BLaER1 treated with 17β-estradiol and CSF1 and Interleukin-3, amounts not matched to agents 10 nM and 100 nM (cell line): ENCODE results near the gene KLK4.

Source experiments
- H3K27ac ChIP-seq, 11 experiments: shearing (Covaris generic); formaldehyde crosslinking; 2 replicates each; pipeline ENCODE4 v1.8.1; 2022
- H3K27me3 ChIP-seq, 11 experiments: shearing (Covaris generic); formaldehyde crosslinking; 2 replicates each; pipeline ENCODE4 v1.8.1; 2022
- H3K36me3 ChIP-seq, 11 experiments: shearing (Covaris generic); formaldehyde crosslinking; 2 replicates each; pipeline ENCODE4 v1.8.1; 2022
- H3K4me1 ChIP-seq, 10 experiments: shearing (Covaris generic); formaldehyde crosslinking; 2 replicates each; pipeline ENCODE4 v1.8.1; 2022
- H3K4me2 ChIP-seq, 11 experiments: shearing (Covaris generic); formaldehyde crosslinking; 2 replicates each; pipeline ENCODE4 v1.8.1; 2022
- H3K4me3 ChIP-seq, 10 experiments: shearing (Covaris generic); formaldehyde crosslinking; 2 replicates each; pipeline ENCODE4 v1.8.1; 2022
- H3K9ac ChIP-seq, 11 experiments: shearing (Covaris generic); formaldehyde crosslinking; 2 replicates each; pipeline ENCODE4 v1.8.1; 2022
- H3K9me3 ChIP-seq, 11 experiments: shearing (Covaris generic); formaldehyde crosslinking; replicated peaks in 1 of 11; 2 replicates each; pipeline ENCODE4 v1.8.1; 2022
- H4K20me1 ChIP-seq, 11 experiments: shearing (Covaris generic); formaldehyde crosslinking; 2 replicates each; pipeline ENCODE4 v1.8.1; 2022
- Cebpa-rat ChIP-seq, 11 experiments: shearing (Covaris generic); IDR thresholded peaks; 2 replicates each; pipeline ENCODE4 v1.8.1; 2022

Gene KLK4

GRCh38 chr19:50939596-50939995 lies 28.4 kb upstream of the KLK4 start:
- Histone ChIP-seq H3K4me2 (no peak overlapping the region), H4K20me1 (no peaks in the 10 kb centered on the region), H3K27me3 (no peaks in the 10 kb centered on the region), H3K4me1 (no peaks in the 10 kb centered on the region), H3K4me3 (no peak overlapping the region), H3K36me3 (no peaks in the 10 kb centered on the region), H3K9ac (no peak overlapping the region), H3K9me3 (peaks cover 0 to 18% (median 6%) of the 10 kb centered on the region in 11 experiments; a peak in 11 of 22 replicates), H3K27ac (no peak overlapping the region)
- no peak for TF ChIP-seq Cebpa-rat (IDR thresholded peaks at IDR 0.05)

- Histone ChIP-seq H3K27me3 (no peaks in the 10 kb centered on the region), H3K4me3 (no peak overlapping the region), H3K9me3 (no peaks in the 10 kb centered on the region), H3K9ac (no peak overlapping the region), H3K4me2 (peak overlapping the region in 3 of 11 experiments; percentile 10 to 30 (median 23); a peak in 2 of 22 replicates), H3K36me3 (no peaks in the 10 kb centered on the region), H4K20me1 (no peaks in the 10 kb centered on the region), H3K4me1 (peaks cover 0 to 7% (median 0%) of the 10 kb centered on the region in 10 experiments; a peak in 4 of 20 replicates), H3K27ac (no peak overlapping the region; a peak in 1 of 22 replicates)
- TF ChIP-seq Cebpa-rat (IDR thresholded peaks at IDR 0.05): no peak
Observed at GRCh38 chr19:50933640-50934039, 22.4 kb upstream of the KLK4 start.

- Histone ChIP-seq H4K20me1 (no peaks in the 10 kb centered on the region), H3K4me3 (no peak overlapping the region), H3K27me3 (no peaks in the 10 kb centered on the region), H3K27ac (no peak overlapping the region), H3K4me1 (peaks cover 0 to 7% (median 0%) of the 10 kb centered on the region in 10 experiments; a peak in 4 of 20 replicates), H3K4me2 (no peak overlapping the region), H3K36me3 (no peaks in the 10 kb centered on the region), H3K9ac (no peak overlapping the region), H3K9me3 (no peaks in the 10 kb centered on the region)
- TF ChIP-seq Cebpa-rat (IDR thresholded peaks at IDR 0.05): no peak
Observed at GRCh38 chr19:50932690-50933083, 21.5 kb upstream of the KLK4 start.

- no peak overlapping the region for H3K4me3 ChIP-seq
- no peak overlapping the region for H3K27ac ChIP-seq
- H3K27me3 ChIP-seq: no peaks in the 10 kb centered on the region
- no peak overlapping the region for H3K9ac ChIP-seq
- no peaks in the 10 kb centered on the region for H3K36me3 ChIP-seq
- H4K20me1 ChIP-seq: no peaks in the 10 kb centered on the region
- H3K4me2 ChIP-seq: no peak overlapping the region
- H3K9me3 ChIP-seq: no peaks in the 10 kb centered on the region
- peaks cover 0 to 7% (median 0%) of the 10 kb centered on the region in 10 experiments; a peak in 4 of 20 replicates for H3K4me1 ChIP-seq
- TF ChIP-seq Cebpa-rat (IDR thresholded peaks at IDR 0.05): no peak
Observed at GRCh38 chr19:50932018-50932689, 21.0 kb upstream of the KLK4 start.

GRCh38 chr19:50931023-50931422 lies 19.8 kb upstream of the KLK4 start:
- Histone ChIP-seq H3K9ac (no peak overlapping the region), H3K27ac (no peak overlapping the region), H3K4me3 (no peak overlapping the region), H3K4me1 (peaks cover 0 to 7% (median 0%) of the 10 kb centered on the region in 10 experiments; a peak in 4 of 20 replicates), H3K27me3 (no peaks in the 10 kb centered on the region), H3K9me3 (no peaks in the 10 kb centered on the region), H3K36me3 (no peaks in the 10 kb centered on the region), H4K20me1 (no peaks in the 10 kb centered on the region), H3K4me2 (no peak overlapping the region)
- no peak for TF ChIP-seq Cebpa-rat (IDR thresholded peaks at IDR 0.05)

GRCh38 chr19:50928831-50929230 lies 17.6 kb upstream of the KLK4 start:
- Histone ChIP-seq H3K36me3 (no peaks in the 10 kb centered on the region), H4K20me1 (no peaks in the 10 kb centered on the region), H3K4me1 (peaks cover 0 to 6% (median 0%) of the 10 kb centered on the region in 10 experiments; a peak in 4 of 20 replicates), H3K4me3 (no peak overlapping the region), H3K4me2 (no peak overlapping the region), H3K9ac (no peak overlapping the region), H3K9me3 (no peaks in the 10 kb centered on the region), H3K27ac (no peak overlapping the region), H3K27me3 (no peaks in the 10 kb centered on the region)
- no peak for TF ChIP-seq Cebpa-rat (IDR thresholded peaks at IDR 0.05)

- H3K9ac ChIP-seq: no peak overlapping the region
- H3K4me1 ChIP-seq: peaks cover 10 to 15% (median 11%) of the 10 kb centered on the region in 10 experiments
- no peak overlapping the region for H3K4me2 ChIP-seq
- H3K9me3 ChIP-seq: no peaks in the 10 kb centered on the region
- H4K20me1 ChIP-seq: no peaks in the 10 kb centered on the region
- H3K27me3 ChIP-seq: no peaks in the 10 kb centered on the region
- no peak overlapping the region for H3K27ac ChIP-seq
- H3K4me3 ChIP-seq: no peak overlapping the region
- no peaks in the 10 kb centered on the region for H3K36me3 ChIP-seq
- TF ChIP-seq Cebpa-rat (IDR thresholded peaks at IDR 0.05): no peak
Observed at GRCh38 chr19:50926144-50926543, 14.9 kb upstream of the KLK4 start.

- TF ChIP-seq Cebpa-rat (IDR thresholded peaks at IDR 0.05): no peak
- Histone ChIP-seq H3K9ac (no peak overlapping the region), H3K27ac (no peak overlapping the region)
Observed at GRCh38 chr19:50925734-50926133, 14.5 kb upstream of the KLK4 start.

GRCh38 chr19:50924586-50924985 lies 13.4 kb upstream of the KLK4 start:
- Histone ChIP-seq H3K36me3 (no peaks in the 10 kb centered on the region), H3K9me3 (no peaks in the 10 kb centered on the region), H3K4me3 (no peak overlapping the region), H3K9ac (no peak overlapping the region), H3K4me1 (peaks cover 11 to 15% (median 12%) of the 10 kb centered on the region in 10 experiments), H3K27ac (no peak overlapping the region), H3K27me3 (no peaks in the 10 kb centered on the region), H3K4me2 (no peak overlapping the region), H4K20me1 (no peaks in the 10 kb centered on the region)
- TF ChIP-seq Cebpa-rat (IDR thresholded peaks at IDR 0.05): no peak

More at GRCh38 chr19:50925734-50926133, 14.5 kb upstream of the KLK4 start:
- Histone ChIP-seq H3K4me2 (no peak overlapping the region), H3K27me3 (no peaks in the 10 kb centered on the region), H3K36me3 (no peaks in the 10 kb centered on the region), H3K9me3 (no peaks in the 10 kb centered on the region), H3K4me1 (peaks cover 11 to 15% (median 12%) of the 10 kb centered on the region in 10 experiments), H3K4me3 (no peak overlapping the region), H4K20me1 (no peaks in the 10 kb centered on the region)

GRCh38 chr19:50922317-50922853 lies 11.2 kb upstream of the KLK4 start:
- Histone ChIP-seq H3K27me3 (no peaks in the 10 kb centered on the region), H3K4me1 (peaks cover 11 to 15% (median 12%) of the 10 kb centered on the region in 10 experiments), H3K9ac (peak overlapping the region in 2 of 11 experiments; percentile 10 to 22; a peak in 1 of 22 replicates), H3K9me3 (no peaks in the 10 kb centered on the region), H3K4me2 (peak overlapping the region; percentile 67 to 87 (median 78)), H3K4me3 (no peak overlapping the region), H4K20me1 (no peaks in the 10 kb centered on the region), H3K27ac (no peak overlapping the region), H3K36me3 (no peaks in the 10 kb centered on the region)
- TF ChIP-seq Cebpa-rat (IDR thresholded peaks at IDR 0.05): no peak
